IPS DF 4.7 (cell line): ENCODE data around the gene SF3B3.

Source experiments
- DNase-seq: peaks from one replicate; pipeline ENCODE4 v3.0.0-alpha.2; 2013; ENCODE audit warnings: low spot score; ENCODE audit errors: extremely low read depth

Gene SF3B3

DNA sequence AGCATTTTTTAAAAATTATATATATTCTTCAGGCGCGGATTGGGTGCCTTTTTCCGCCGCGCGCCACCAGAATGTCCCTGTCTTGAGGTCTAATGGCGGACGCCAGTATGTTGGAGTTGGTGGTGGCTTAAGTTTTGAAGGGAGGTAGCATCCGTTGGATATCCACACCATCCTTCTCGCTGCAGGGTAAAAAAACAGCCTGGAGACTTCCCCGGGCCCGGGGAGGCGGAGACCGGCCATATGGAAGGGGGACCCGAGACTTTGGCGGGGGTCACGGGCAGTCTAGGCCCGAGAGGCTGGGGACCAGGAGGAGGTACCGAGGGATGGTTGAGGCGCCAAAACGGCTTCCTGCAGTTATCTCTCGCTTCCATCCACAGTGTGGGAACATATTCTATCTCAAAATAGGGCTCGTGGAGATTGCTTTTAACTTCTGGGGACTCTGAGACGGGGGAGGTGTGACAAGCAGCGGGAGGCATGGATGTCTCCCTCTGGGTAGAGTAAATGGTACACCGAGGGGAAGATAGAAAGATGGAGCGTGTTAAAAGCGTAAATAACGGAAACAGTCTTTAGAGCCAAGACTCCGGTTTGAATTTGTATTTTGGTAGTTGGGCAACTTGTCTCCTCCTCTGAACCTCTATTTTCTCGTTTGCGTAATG lies at the start of gene SF3B3:
Gene SF3B3, plus strand, starts transcription at position 74 of the 656 bp plus-strand sequence. CDS start 2,841 bp downstream, outside the sequence.
- DNase-seq: peak; percentile 2

DNA sequence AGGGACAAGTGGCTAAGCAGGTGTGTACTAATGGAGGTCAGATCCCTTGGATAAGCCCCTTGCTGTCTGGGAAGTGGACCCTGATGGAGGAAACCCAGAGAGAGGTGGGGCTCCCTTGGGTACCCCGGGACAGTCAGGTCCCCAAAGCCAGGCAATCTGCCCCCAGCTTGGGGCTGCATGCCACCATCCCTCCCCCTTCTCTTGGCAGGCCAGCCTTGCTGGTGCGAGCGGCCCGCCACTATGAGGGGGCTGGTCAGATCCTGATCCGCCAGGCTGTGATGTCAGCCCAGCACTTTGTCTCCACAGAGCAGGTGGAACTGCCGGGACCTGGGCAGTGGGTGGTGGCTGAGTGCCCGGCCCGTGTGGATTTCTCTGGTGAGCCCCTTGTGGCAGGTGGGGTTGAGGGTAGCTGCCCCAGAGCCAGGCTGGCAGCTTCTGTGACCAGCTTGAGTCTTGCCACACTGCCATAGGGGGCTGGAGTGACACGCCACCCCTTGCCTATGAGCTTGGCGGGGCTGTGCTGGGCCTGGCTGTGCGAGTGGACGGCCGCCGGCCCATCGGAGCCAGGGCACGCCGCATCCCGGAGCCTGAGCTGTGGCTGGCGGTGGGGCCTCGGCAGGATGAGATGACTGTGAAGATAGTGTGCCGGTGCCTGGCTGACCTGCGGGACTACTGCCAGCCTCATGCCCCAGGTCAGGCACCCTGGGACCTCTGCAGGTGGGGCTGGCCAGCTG lies 49.1 kb upstream of the SF3B3 start:
- DNase-seq: no peak

GRCh38 chr16:70475054-70475871 lies 48.4 kb upstream of the SF3B3 start:
- no peak for DNase-seq

DNA sequence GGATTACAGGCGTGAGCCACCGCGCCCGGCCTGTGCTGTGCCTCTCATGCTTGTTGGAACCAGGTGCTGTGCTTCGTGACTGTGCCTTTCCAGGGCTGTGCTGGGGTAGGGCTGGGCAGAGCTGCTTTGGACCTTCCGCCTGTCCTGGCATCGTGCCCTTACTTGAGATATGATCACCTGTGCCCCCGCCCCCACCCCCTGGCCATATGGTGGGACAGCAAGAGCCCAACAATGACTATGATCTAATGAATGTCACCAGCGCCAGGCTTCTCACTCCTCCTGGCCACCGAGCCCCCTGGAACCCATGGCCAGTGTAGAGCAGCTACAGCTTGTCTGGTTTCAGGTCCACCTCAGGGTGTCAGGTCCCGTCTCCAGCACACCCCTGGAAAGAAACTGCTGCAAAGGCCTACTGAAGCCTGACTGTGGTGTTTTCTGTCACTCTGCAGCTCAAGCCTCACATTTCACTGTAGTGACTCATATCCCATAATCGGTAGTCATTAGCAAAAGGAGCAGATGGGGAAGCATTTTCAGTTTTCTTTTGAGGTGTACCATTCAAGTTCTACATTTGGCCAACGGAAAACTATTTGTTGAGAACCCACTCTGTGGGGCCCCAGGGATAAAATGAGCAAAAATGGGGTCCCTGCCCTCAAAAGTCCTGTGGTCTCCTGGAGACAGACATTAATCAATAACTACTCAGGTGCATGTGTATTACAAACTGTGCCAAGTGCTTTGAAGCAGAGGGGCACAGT lies 47.2 kb upstream of the SF3B3 start:
- DNase-seq: no peak

- no peak for DNase-seq
These were observed 45.4 kb upstream of the SF3B3 start for GRCh38 chr16:70478169-70478568.

GRCh38 chr16:70478912-70479341 lies 44.7 kb upstream of the SF3B3 start:
- no peak for DNase-seq

- no peak for DNase-seq
These were observed 43.2 kb upstream of the SF3B3 start for GRCh38 chr16:70480127-70481105.

DNA sequence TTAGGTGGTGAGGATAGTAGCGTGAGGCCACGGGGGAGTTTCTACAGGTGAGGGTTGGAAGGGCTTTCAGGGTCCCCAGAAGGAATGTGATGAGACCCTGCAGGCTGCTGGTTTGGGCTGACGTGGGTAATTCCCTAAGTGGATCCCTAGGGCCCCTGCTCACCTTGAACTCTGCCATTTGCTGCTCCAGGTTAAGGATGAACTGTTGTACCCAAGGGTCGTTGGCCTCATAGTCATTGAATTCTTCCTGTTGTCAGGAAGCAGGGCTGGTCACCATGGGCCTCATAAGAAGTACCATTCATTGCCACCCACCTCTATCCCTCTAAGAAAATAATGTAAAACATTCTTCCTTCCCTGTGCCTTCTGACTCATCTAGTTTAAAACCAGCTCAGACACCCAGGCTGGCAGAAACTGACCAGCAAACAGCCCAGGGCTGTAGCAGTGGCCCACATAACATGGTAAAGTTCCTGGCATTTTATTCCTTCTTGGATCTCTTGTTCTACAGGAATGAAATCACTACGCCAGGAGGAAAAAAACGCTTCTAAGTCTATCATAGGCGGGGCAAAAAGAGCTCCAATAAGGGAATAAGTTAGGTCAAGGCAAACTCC lies 41.6 kb upstream of the SF3B3 start:
- no peak for DNase-seq

GRCh38 chr16:70482624-70483023 lies 41.0 kb upstream of the SF3B3 start:
- no peak for DNase-seq

DNA sequence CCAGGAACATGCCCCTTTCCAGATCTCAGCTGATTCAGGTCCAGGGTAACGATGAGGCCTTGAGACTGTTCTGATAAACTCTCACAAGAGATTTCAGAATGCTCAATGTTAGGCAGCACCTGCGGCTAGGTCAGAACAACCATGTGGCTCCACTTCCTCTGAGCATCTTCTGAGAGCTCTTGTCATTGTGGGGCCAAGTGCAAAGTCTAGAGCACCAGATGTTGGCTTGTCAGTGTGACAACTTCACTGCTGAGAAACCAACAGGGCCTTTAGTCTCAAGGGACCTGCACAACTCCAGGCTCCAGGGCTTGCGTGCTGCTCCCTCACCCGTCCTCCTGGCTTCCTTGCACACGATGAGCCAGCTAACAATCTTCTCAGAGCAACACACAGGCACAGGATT lies 40.2 kb upstream of the SF3B3 start:
- no peak for DNase-seq

GRCh38 chr16:70484867-70485266 lies 38.7 kb upstream of the SF3B3 start:
- no peak for DNase-seq

DNA sequence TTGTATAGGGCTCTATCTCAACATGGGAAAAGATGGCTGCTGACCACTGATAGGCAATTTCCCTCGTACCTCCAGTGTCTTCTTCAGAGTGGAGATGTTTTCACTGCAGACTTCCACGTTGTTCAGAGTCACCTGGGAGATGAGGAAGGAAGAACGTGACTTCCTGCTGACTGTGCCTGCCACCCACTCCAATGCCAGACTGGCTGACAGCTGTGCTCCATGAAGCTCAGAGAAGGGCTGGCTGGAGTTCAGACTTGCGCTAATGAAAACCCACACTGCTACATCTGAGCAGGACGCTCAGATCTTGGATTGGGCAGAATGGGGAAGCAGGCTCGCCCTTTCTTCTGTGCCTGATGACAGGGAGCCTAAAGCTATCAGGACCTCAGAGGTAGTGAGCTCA lies 33.4 kb upstream of the SF3B3 start:
- no peak for DNase-seq

GRCh38 chr16:70493802-70494201 lies 29.8 kb upstream of the SF3B3 start:
- DNase-seq: no peak

- no peak for DNase-seq
These were observed 29.3 kb upstream of the SF3B3 start for GRCh38 chr16:70494202-70494770.

- no peak for DNase-seq
These were observed 28.8 kb upstream of the SF3B3 start for GRCh38 chr16:70494777-70495176.

- DNase-seq: no peak
These were observed 28.0 kb upstream of the SF3B3 start for GRCh38 chr16:70495425-70496182.

DNA sequence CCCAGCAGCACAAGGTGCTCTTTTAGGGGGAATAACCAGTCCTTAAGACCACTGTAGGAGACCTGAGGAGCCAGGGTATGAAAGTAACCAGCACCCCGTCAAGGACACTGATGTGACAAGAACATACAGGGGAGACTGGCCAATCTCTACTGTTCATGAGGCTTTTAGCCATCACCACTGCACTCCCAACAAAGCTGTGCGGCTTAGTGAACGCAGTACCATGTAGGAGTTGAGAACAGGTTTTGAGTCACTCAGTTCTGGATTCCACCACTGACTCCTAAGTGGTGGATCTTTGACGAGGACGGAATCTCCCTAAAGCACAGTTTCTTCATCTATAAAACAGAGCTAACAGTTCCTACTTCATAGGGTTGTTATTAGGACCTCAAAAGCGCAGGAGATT lies 27.1 kb upstream of the SF3B3 start:
- no peak for DNase-seq

GRCh38 chr16:70508752-70509151 lies 14.9 kb upstream of the SF3B3 start:
- no peak for DNase-seq

DNA sequence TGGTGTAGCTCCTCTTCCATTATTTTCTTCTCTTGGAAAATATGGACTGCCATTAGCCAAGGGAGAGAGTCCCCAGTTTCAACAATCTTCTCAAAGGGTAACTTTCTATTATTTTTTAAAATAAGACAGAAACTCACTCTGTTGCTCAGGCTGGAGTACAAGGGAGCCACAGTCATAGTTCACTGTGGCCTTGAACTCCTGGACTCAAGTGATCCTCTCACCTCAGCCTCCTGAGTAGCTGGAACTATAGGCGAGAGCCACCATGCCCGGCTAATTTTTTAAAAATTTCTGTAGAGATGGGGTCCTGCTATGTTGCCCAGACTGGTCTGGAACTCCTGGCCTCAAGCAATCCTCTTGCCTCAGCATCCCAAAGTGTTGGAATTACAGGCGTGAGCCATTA lies 13.4 kb upstream of the SF3B3 start:
- DNase-seq: no peak
